Ecto neural progenitor cell (in vitro differentiated cells): Measurements from ENCODE around the gene ROBO4.

ENCODE experiments used
- DNase-seq: peaks from one replicate; pipeline ENCODE4 v3.0.0-alpha.2; 2018; ENCODE audit warnings: low spot score

The ROBO4 gene

GRCh38 chr11:124897674-124898262, at the start of gene ROBO4:
Gene ROBO4 (minus strand): TSS chr11:124897865. CDS start chr11:124897795, 70 bp downstream.
- peak; percentile 52 for DNase-seq

GRCh38 chr11:124946735-124947141, 49.1 kb upstream of the ROBO4 start:
- no peak for DNase-seq

DNA sequence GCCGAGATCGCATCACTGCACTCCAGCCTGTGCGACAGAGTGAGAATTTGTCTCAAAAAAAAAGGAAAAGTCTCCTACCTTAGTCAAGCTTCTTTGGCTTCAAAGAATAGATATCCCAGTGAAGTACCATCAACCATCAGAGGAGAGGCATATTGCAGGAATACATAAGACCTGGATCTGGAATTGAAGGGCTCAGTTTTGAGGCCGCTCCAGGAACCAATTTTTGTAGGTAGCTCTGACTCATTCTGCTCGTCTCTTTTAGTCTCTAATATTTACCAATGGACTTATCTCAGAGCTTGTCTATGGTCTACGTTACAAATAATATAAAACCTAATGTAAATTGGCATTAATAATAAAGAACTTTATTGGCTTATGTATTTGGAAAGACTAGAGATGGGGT, 48.2 kb upstream of the ROBO4 start:
- DNase-seq: no peak

- no peak for DNase-seq
Measured at GRCh38 chr11:124944565-124944964, 46.9 kb upstream of the ROBO4 start.

DNA sequence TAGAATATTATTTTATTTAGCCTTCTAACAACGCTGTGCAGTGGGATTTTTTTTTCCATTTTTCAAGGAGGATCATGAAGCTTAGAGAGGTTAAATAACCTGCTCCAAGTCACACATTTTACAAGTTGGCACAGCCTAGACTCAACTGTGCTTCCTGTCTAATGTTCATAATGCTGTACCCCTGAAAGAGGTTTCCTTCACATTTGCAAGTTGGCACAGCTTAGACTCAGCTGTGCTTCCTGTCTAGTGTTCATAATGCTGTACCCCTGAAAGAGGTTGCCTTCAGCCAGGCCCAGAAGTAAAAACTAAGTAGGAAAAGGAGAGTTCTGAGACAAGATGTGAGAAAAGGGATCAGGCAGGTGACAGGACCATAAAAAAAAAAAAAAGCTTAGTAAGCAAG, 46.1 kb upstream of the ROBO4 start:
- DNase-seq: no peak

GRCh38 chr11:124943254-124943616, 45.6 kb upstream of the ROBO4 start:
- DNase-seq: no peak

- DNase-seq: no peak
Measured at GRCh38 chr11:124942466-124943253, 45.0 kb upstream of the ROBO4 start.

DNA sequence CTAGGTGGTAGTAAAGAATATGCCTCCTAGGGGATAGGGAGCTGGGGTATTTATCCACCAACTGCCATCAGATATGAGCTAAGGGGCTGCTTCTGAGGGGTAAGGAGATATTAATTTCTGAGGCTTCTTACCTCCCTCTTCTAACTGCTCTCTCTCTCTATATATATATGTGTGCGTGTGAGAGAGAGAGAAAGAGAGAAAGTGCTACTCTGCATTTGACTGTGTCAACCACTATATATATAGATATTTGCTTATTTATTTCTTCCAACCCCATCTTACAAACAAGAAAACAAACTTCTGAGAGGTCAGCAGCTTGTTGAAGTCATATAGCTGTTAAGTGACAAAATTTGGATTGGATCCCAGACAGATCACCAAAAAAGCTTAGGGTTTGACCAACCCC, 44.0 kb upstream of the ROBO4 start:
- no peak for DNase-seq

DNA sequence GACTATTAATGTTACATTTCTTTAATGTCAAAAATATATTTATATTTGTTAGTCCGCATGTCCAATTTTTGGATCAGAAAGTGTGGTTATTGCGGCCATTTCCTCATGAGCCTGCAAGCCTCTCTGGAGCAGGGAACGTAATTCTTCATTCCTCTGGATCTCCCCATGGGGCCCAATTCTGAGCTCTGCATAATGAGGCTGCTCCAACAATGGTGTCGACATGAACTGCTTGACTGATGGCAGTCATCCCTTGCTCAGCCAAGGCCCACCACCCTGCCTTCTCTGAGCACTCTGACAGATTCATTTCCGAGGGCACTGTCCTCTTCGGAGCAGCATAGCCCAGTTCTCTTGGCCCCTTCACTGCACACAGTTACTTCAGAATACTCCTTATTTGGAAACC, 41.3 kb upstream of the ROBO4 start:
- DNase-seq: no peak

DNA sequence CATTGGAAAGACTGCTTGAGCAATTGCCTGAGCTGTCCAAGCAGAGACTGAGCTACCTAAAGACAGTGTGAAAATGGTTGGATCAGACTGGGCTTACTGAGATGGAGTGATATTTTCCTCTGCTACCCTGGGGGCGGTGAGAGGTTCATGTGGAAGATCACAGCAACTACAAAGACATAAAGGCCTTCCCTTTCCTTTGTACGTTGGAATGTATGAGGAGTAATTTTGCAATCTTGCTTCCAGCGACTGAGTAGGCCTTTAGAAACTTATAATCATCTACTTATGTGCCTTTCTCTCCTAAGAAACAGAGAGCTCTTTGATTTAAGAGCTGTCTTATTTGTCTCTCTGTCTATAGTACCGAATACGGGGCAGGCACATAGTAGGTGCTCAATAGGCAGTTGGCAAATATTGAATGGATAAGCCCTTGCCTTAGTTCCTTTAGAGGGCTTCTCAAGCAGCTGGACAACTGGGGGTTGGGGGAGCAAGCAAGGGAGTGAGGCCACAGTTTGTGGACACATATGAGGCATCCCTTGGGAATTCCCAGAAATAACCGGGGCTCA, 40.6 kb upstream of the ROBO4 start:
- no peak for DNase-seq

DNA sequence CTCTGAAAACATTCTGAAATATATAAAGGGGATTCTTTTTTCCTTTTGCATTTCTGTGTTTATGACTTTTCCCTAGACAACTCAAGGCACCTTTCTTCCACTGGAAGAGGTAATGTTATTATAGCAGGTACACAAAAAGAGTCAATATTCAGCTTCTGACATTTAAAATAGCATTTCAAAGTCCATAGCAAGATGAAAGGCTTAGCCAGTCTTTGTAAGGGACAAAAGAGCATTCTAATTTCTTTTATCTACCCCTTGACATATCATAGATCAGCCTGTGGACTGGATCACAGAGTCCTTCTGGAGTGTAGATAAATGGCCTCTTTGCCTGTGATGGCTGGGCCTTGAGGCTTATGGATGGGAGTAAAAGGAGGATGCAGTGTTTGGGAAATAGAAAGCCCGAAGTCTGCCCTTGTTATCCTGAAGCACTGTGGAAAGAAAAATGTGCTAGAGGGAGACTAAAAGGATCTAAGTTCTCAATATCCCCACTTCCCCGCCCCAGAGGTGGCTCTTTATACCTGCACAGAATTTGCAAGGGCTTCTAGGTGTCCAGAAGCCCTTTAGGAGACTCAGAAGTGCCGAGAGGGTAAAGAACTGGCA, 39.8 kb upstream of the ROBO4 start:
- no peak for DNase-seq

- no peak for DNase-seq
Measured at GRCh38 chr11:124935548-124936514, 38.2 kb upstream of the ROBO4 start, which contains the start of gene HEPACAM. Gene HEPACAM (minus strand): TSS chr11:124936047. CDS start chr11:124936006, 41 bp downstream.

DNA sequence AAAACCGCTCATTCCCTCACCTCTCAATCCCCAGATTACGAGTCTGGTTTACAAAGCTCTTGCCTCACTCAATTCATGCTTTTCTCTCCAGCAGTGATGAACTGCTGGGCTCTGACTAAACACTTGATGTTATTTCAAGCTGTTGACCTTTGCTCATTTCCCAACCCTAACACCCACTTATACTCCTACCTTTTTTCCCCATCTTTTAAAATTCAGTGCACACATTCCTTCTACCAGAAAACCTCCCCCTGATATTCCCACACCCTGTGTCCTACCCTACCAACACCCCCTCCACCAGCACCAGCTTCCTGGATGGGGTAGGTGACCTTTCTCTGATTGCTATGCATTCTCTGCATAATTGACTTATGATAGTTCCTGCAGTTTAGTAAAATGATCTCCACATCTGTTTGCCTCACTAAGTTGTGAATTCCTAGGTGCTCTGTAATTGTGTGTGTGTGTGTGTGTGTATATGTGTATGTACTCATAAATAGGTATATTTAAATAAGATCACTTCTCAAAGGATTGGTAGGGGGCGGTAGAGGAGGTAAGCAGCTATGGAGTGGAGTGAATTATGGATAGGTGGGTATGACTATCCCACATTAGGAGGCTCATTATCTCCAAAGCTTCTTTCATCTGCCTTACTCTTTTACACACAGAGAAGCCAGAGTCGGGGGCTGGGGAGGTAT, 37.3 kb upstream of the ROBO4 start:
- no peak for DNase-seq

DNA sequence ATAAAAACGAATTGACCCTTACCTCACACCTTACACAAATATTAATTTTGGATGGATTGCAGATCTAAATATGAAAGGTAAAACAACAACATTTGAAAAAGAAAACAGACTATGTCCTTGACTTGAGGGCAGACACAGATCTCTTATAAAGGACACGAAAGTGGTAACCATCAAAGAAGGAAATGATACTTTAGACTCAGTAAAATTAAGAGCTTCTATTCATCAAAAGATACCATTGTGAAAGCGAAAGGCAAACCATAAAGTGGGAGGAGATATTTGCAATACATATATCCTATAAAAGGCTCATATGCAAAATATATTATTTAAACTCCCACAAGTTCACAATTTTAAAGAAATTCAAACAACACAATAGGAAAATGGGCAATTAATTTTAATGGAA, 33.1 kb upstream of the ROBO4 start:
- DNase-seq: no peak

DNA sequence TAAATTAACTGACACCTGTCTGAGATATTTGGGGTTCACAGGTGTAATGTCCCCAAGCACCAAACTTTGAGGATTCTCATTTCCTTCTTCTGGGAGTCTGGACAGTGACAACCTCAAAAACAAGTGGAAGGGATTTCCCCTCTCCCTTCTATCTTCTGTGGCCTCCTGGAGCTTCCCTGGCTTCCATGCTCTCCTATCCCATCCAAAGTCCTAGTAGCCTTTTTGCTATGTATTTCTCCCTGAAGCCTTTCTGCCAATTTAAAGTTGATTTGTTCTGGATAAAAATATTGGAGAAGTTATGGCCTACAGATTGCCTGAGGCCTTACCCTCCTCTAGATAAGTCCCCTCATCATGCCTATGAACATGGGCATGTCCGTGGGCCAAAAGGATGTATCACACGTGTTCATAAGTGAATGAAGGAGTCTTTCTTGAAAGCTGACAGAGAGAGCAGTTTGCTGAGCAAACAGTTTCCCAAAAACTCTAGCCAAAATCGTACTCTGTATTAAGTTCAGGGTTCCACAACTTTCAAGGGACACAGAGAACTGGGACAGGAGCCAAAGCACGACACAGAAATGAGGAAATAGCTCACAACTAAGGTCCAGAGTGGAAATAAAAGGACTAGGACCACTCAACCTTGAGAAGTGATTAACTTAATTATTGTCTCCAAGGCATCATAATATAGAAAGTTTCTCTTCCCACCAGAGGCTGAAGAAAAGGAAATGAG, 31.4 kb upstream of the ROBO4 start:
- DNase-seq: no peak

DNA sequence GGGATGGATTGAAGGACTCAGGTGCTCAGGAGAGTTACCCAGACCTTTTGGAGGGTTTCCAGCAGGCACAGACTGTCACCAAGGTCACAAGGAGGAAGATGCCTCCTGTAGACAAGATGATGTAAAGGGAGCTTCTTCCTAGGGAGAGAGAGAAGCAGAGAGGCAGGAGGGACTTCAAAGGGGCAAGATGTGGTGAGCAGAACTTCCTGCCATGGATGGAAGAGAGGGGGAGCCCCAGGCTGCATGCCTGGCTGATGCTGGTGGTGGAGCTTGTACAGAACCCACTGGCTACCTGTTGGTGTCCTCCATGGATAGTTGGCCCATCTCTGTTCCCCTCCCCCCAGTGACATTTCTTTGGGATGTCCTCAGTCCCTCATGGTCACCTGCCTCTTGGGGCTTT, 25.6 kb upstream of the ROBO4 start:
- DNase-seq: peak; percentile 38

- DNase-seq: peak; percentile 1
Measured at GRCh38 chr11:124922831-124923230, 25.2 kb upstream of the ROBO4 start.

DNA sequence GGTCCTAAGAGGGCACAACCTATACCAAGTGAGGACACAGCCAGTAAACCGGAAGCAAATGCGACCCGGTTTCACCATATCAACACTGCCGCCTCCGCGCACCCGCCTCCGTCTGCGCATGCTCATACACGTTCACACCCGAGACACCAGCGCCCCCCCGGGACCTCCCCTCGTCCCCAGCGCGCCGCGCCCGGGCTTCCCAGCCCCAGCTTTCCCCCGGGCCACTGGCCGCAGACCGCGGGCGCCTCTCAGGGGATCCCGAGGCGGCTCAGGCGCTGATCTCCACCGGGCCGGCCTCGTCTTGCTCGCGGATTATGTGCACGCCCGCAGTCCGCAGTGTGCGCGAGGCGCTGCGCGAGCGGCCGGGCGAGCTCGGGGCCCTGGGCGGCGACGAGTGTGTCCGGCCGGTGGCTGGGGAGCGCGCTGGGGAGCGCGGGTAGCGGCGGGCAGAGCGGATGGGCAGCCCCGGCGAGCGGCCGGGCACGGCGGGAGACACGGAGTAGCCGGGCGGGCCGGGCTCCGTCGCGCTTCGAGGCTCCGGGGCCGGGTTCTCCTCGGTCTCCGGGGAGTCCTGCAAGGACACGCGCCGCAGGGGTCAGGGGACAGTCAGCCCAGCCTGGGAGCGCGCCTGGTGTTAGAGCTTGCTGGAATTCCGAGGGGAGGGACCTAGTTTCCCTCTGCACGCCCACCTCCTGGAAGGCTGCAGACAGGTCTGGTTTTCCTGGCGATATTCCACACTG, 23.4 kb upstream of the ROBO4 start:
- peak; percentile 87 for DNase-seq

GRCh38 chr11:124920356-124920755, 22.7 kb upstream of the ROBO4 start:
- DNase-seq: peak; percentile 41

DNA sequence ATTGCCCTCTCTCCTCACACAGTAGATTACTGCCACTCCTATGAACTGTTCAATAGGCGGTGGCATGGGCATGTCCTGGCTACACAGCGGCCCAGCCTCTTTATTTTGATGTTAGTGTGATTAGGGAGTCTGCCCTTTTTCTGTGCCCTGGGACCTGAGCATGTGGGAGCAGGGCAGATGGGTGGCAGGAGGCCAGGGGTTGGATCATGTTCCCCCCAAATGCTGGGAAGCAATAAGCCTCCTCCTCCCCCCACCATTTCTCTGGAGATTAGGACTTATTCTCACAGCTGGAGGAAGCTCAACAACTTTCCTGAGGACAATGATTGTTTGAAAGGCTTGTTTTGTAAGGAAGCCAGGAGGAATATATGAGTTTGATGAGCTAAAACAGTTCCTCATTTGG, 22.2 kb upstream of the ROBO4 start:
- no peak for DNase-seq
